Caco-2 (cell line): ENCODE data around the gene NMRK2. TPM values are rescaled to one million over a fixed set of nuclear protein-coding genes. Genes with fewer than 3 reads are reported as not detected.

Experiments
- BruUV-seq: library from RNA; stranded (reverse); fragments of 400-500 nt; replicated peaks from 2 replicates; lab custom pipeline; 2021; lab: Mats Ljungman, UMichigan
- CTCF ChIA-PET: fragments of 300-600 bp; sonication (Branson Sonifier 250); formaldehyde crosslinking; loops from one replicate; lab custom pipeline; 2022; ENCODE audit warnings: antibody characterized with exemption; lab: Charles Lee
- POLR2A ChIA-PET: fragments of 300-600 bp; sonication (Branson Sonifier 250); formaldehyde crosslinking; loops from one replicate; lab custom pipeline; 2022; ENCODE audit warnings: antibody characterized with exemption; lab: Charles Lee
- DNase-seq, 2 experiments: peaks; one replicate each; pipeline versions ENCODE4 v3.0.0 to v3.0.0-alpha.2; 2020 to 2022
- H3K27me3 ChIP-seq: replicated peaks from 2 replicates; pipeline ENCODE4 v1.6.0; 2011; ENCODE audit warnings: low read length; ENCODE audit not compliant: control insufficient read depth, insufficient read depth
- H3K36me3 ChIP-seq: 2 replicates; pipeline ENCODE4 v1.5.1; 2011; ENCODE audit warnings: low read length; ENCODE audit not compliant: control insufficient read depth, insufficient read depth
- H3K4me1 ChIP-seq: fragments of 250-450 bp; sonication (Bioruptor Pico); 2 replicates; pipeline ENCODE4 v1.5.1; 2020; ENCODE audit warnings: mild to moderate bottlenecking
- H3K4me3 ChIP-seq: 2 replicates; pipeline ENCODE4 v1.5.1; 2011; ENCODE audit warnings: low read depth, mild to moderate bottlenecking, control low read depth, low read length
- H3K9me3 ChIP-seq: fragments of 250-450 bp; sonication (Bioruptor Pico); 2 replicates; pipeline ENCODE4 v1.5.1; 2020; ENCODE audit warnings: mild to moderate bottlenecking, moderate library complexity
- H3K27ac Mint-ChIP-seq: one replicate; pipeline ENCODE4 v1.8.0; 2022; ENCODE audit warnings: mixed read lengths; ENCODE audit not compliant: unreplicated experiment
- H3K27me3 Mint-ChIP-seq: one replicate; pipeline ENCODE4 v1.8.0; 2022; ENCODE audit warnings: mixed read lengths; ENCODE audit not compliant: insufficient read depth, unreplicated experiment
- H3K36me3 Mint-ChIP-seq: one replicate; pipeline ENCODE4 v1.8.0; 2022; ENCODE audit warnings: mild to moderate bottlenecking, mixed read lengths; ENCODE audit not compliant: insufficient read depth, unreplicated experiment
- H3K4me1 Mint-ChIP-seq: one replicate; pipeline ENCODE4 v1.8.0; 2022; ENCODE audit warnings: low read depth, mixed read lengths; ENCODE audit not compliant: unreplicated experiment
- H3K4me3 Mint-ChIP-seq: one replicate; pipeline ENCODE4 v1.8.0; 2022; ENCODE audit warnings: mild to moderate bottlenecking, moderate library complexity, mixed read lengths; ENCODE audit not compliant: unreplicated experiment
- H3K9me3 Mint-ChIP-seq: one replicate; pipeline ENCODE4 v1.8.0; 2022; ENCODE audit warnings: mixed read lengths; ENCODE audit not compliant: unreplicated experiment
- intact Hi-C: fragments of 100-400 bp; cut with micrococcal nuclease; formaldehyde crosslinking; loops from one replicate; pipeline ENCODE4 v1.10.0; 2022; ENCODE audit not compliant: unreplicated experiment
- total RNA-seq: library from RNA; stranded (reverse); gene quantifications from 2 replicates; pipeline ENCODE4 v1.2.3, GENCODE V29; 2022
- TF ChIP-seq, protein P1 (sequence below), 2 experiments: fragments of 200-600 bp in 1 of 2; IDR thresholded peaks; 1 replicate in 1 of 2; 2 replicates in 1 of 2; pipeline versions ENCODE4 v1.5.1 to v1.8.0; 2011 to 2022; ENCODE audit warnings: antibody characterized with exemption in 1 of 2, control low read depth in 1 of 2, inconsistent platforms in 1 of 2, low read depth in 1 of 2, low read length in 1 of 2, mild to moderate bottlenecking in 1 of 2, moderate library complexity in 1 of 2; ENCODE audit not compliant: insufficient read depth in 1 of 2, severe bottlenecking in 1 of 2, unreplicated experiment in 1 of 2

NMRK2 gene
- total RNA-seq, 1 experiment from 2014 or later = not detected

DNA sequence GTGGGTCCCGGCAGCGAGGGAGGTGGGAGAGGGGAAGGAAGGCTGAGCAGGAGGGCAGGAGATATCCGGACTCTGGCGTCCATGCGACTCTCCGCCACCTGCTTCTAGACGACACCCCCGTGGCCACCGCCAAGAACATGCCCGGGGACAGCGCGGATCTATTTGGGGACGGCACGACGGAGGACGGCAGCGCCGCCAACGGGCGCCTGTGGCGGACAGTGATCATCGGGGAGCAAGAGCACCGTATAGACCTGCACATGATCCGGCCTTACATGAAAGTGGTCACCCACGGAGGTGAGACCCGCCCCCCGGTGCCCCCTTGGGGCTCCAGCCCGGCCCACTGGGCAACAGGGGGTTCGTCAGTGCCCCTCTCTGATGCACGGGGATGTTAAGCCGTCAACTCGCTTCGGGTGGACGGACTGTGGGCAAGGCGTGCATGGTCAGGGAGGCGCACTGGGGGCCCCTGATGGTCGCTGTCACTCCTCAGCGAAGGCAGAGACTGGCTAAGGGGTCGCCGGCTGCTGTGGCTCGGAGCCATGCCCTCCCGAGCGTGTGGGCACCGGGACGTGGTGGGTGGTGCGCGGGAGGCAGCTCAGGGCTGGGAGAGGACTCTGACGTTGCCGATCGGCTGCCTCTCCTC lies 25.1 kb upstream of the NMRK2 start:
- Histone ChIP-seq H3K36me3 (no peaks in the 10 kb centered on the region), H3K4me1 (no peaks in the 10 kb centered on the region), H3K27me3 (no peaks in the 10 kb centered on the region; the same call in 1 of the 2 replicates), H3K4me3 (no peak overlapping the region), H3K9me3 (0 out of 2 replicates have a peak, but pooled peaks cover 7% of the 10 kb centered on the region)
- no TSS peak for BruUV-seq
- no peaks in the 10 kb centered on the region for H3K36me3 Mint-ChIP-seq
- no peaks in the 10 kb centered on the region for H3K9me3 Mint-ChIP-seq
- DNase-seq = no peak
- H3K27ac Mint-ChIP-seq = no peak overlapping the region
- H3K4me1 Mint-ChIP-seq = no peaks in the 10 kb centered on the region
- H3K27me3 Mint-ChIP-seq = peaks cover 5% of the 10 kb centered on the region
- intact Hi-C loops = no loop called here
- H3K4me3 Mint-ChIP-seq = no peak overlapping the region
- CTCF ChIA-PET = no interaction called here
- TF ChIP-seq, protein P1, sequence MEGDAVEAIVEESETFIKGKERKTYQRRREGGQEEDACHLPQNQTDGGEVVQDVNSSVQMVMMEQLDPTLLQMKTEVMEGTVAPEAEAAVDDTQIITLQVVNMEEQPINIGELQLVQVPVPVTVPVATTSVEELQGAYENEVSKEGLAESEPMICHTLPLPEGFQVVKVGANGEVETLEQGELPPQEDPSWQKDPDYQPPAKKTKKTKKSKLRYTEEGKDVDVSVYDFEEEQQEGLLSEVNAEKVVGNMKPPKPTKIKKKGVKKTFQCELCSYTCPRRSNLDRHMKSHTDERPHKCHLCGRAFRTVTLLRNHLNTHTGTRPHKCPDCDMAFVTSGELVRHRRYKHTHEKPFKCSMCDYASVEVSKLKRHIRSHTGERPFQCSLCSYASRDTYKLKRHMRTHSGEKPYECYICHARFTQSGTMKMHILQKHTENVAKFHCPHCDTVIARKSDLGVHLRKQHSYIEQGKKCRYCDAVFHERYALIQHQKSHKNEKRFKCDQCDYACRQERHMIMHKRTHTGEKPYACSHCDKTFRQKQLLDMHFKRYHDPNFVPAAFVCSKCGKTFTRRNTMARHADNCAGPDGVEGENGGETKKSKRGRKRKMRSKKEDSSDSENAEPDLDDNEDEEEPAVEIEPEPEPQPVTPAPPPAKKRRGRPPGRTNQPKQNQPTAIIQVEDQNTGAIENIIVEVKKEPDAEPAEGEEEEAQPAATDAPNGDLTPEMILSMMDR (IDR thresholded peaks at IDR 0.05; ENCODE audit: insufficient read depth in 1 of 2, low read depth in 1 of 2, low read length in 1 of 2, severe bottlenecking in 1 of 2, unreplicated experiment in 1 of 2) = no peak
- POLR2A ChIA-PET = interaction anchor here (0.7 kb wide), 1 partner anchor 80 kb away, joined by 3 read pairs; no protein-coding TSS in a partner anchor

DNA sequence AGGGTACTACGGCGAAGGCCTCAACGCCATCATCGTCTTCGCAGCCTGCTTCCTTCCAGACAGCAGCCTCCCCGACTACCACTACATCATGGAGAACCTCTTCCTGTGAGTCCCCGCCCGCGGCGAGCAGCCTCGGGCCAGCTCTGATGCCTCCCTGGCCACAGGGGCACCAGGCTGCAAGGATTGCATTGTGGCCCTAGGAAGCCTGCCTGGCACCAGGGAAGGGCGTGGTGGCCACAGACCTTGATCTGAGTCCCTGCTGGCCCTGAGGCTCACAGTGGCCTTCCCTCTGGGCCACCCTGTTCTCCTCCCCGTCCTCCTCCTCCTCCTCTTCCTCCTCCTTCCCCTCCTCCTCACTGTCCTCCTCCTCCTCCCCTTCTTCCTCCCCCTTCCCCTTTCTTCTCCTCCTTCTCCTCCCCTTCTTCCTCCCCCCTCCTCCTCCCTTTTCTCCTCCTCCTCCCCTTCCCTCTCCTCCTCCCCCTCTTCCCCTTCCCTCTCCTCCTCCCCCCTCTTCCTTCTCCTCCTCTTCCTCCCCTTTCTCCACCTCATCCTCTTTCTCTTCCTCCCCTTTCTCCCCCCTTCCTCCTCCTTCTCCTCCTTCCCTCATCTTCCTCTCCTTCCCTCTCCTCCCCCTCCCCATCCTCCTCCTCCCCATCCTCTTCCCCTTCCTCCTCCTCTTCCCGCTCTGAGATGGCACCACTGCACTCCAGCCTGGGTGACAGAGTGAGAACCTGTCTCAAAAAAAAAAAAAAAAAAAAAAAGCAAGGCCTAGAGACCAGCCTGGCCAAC lies 24.4 kb upstream of the NMRK2 start:
- H3K4me1 Mint-ChIP-seq = no peaks in the 10 kb centered on the region
- no TSS peak for BruUV-seq
- POLR2A ChIA-PET = no interaction called here

DNA sequence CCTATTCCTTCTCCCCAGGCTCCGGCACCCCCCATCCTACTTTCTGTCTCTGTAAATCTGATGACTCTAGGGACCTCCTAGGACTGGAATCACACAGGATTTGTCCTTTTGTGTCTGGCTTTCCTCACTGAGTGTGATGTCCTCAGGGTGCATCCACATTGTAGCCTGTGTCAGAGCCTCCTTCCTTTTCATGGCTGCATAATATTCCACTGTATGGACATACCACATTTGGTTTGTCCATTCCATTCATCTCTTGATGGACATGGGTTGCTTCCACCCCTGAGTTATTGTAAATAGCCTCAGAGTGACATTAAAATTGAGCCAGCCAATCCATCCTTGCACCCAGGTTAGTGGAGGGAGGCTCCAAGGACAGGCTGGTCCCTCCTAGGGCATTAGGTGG lies 22.8 kb upstream of the NMRK2 start:
- Mint-ChIP-seq H3K36me3 (no peaks in the 10 kb centered on the region), H3K4me1 (no peaks in the 10 kb centered on the region), H3K4me3 (no peak overlapping the region), H3K9me3 (no peaks in the 10 kb centered on the region), H3K27me3 (peaks cover 5% of the 10 kb centered on the region), H3K27ac (no peak overlapping the region)
- ChIA-PET POLR2A (no interaction called here), CTCF (no interaction called here)
- no peak for DNase-seq
- no peaks in the 10 kb centered on the region for H3K4me1 ChIP-seq
- intact Hi-C loops = no loop called here
- no TSS peak for BruUV-seq
- H3K27me3 ChIP-seq = no peaks in the 10 kb centered on the region; the same call in 1 of the 2 replicates
- H3K9me3 ChIP-seq = 0 out of 2 replicates have a peak, but pooled peaks cover 7% of the 10 kb centered on the region
- no peak overlapping the region for H3K4me3 ChIP-seq
- no peaks in the 10 kb centered on the region for H3K36me3 ChIP-seq
- TF ChIP-seq, protein P1 (IDR thresholded peaks at IDR 0.05; ENCODE audit: insufficient read depth in 1 of 2, low read depth in 1 of 2, low read length in 1 of 2, severe bottlenecking in 1 of 2, unreplicated experiment in 1 of 2) = no peak

More for the DNA sequence above, 24.4 kb upstream of the NMRK2 start:
- DNase-seq = no peak
- intact Hi-C loops = no loop called here
- Histone ChIP-seq H3K9me3 (0 out of 2 replicates have a peak, but pooled peaks cover 7% of the 10 kb centered on the region), H3K27me3 (no peaks in the 10 kb centered on the region; the same call in 1 of the 2 replicates), H3K4me3 (no peak overlapping the region), H3K4me1 (no peaks in the 10 kb centered on the region), H3K36me3 (no peaks in the 10 kb centered on the region)
- CTCF ChIA-PET = no interaction called here
- H3K27me3 Mint-ChIP-seq = peaks cover 5% of the 10 kb centered on the region
- no peaks in the 10 kb centered on the region for H3K9me3 Mint-ChIP-seq
- no peak overlapping the region for H3K4me3 Mint-ChIP-seq
- H3K36me3 Mint-ChIP-seq = no peaks in the 10 kb centered on the region
- no peak overlapping the region for H3K27ac Mint-ChIP-seq
- TF ChIP-seq, protein P1 (IDR thresholded peaks at IDR 0.05; ENCODE audit: insufficient read depth in 1 of 2, low read depth in 1 of 2, low read length in 1 of 2, severe bottlenecking in 1 of 2, unreplicated experiment in 1 of 2) = no peak
